HG03280 (cell line): ENCODE measurements around the gene SERAC1.
"Not testable (repeated sequence)": the region's sequence is repeated elsewhere in the genome, so short reads cannot be mapped to it uniquely, and the experiment has no call there.

Experiments
- ATAC-seq: cut with Tn5 transposase; IDR thresholded peaks from one replicate; pipeline ENCODE4 v1.9.1; 2021; ENCODE audit warnings: mild to moderate bottlenecking, moderate library complexity; ENCODE audit not compliant: unreplicated experiment

Gene SERAC1

DNA sequence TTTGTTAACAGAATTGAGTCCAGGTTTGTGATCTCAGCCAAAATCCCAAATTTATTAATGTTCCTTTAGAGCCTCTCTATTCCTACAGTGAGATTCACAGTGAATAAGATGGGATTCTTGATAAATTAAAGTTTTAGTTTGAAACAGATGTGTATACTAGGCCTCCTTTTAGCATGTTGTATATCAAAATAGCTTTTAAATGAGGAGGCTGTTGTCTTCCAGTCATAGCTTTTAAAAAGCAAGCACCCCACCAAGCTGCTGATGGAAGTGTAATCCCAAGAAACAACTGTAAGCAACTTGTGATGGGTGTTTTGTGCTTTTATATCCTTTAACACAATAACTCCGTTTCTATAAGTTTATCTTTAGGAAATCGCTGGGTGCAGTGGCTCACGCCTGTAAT is 7.0 kb upstream of the SERAC1 start:
- ATAC-seq: no peak

DNA sequence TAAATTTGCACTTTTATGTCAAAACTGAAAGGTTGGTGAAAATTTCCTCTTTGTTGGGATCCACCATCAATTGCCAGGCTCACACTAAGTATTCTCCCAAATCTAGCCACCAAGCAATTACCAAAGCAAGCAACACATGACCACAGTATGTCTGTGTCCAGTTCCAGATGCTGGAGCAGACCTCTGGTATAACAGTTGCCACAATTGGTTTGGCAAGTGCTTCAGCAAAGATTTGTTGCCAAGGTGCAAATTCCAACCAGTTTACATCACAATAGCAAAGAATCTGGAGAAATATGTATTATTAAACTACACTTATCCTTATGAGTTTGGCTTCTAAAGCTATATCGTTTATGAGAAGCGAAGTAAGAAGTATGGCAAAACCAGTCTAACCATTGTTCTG is 6.5 kb upstream of the SERAC1 start:
- ATAC-seq: no peak

DNA sequence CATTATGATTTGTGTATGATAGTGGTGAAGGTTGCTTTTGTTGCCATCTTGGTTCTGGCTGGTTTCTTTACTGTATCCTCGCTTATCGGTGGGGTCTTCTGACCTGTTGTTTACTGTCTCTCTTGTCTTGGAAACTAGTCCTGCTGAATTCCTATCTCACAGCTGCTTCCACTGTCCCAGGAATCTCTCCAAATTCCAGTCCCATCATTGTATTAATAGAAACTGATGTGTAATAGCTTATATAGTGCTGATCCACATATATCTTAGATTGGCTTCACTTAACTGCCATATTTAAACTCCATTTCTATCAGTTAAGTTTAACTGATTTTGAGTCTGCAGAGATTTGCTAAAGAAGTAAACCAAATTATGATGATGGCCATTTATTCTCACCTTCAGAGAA is 6.0 kb upstream of the SERAC1 start:
- no peak for ATAC-seq

DNA sequence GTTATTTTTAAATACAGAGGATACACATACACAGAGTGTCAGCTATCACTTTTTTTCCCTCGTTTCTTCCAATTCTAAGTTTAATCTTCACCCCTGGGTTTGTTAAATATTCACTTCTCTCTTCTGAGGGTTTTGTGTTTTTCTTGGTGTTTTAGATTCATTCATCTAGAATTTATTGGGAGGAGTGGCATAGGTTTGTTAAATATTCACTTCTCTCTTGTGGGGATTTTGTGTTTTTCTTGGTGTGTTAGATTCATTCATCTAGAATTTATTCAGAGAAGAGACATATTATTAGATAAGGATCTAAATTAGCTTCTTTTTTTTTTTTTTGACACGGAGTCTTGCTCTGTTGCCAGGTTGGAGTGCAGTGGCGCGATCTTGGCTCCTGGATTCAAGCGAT is 3.9 kb upstream of the SERAC1 start:
- ATAC-seq: no peak

DNA sequence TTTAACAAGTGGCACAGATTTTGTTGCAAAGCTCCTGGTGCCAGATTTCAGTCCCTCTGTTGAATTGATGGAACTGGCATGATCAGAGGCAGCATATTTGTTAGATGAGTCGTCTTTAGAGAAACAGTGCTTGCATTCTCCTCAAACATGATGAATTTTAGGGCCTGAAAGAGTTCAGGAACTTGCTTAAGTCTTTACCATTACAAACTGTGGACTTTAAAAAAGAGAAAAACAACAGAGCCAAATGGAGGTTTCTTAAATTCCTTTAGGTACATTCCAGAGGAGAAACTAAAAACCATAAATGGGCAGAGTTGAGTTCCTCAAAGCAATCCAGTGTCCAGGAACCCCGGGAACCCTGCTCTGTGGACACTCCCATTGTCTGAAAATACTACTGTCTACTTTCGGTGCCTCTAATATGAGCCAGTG is 2.6 kb upstream of the SERAC1 start:
- ATAC-seq: no peak

DNA sequence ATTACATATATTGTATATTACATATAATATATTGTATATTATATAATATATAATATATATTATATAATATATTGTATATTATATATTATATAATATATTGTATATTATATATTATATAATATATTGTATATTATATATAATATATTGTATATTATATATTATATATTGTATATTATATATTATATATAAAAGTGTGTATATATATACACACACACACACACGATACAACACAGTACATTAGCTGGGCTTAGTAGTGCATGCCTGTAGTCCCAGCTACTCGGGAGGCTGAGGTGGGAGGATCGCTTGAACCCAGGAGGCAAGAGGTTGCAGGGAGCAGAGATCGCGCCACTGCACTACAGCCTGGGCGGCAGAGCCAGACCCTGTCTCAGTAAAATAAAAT is 1.6 kb upstream of the SERAC1 start:
- not testable (repeated sequence) for ATAC-seq

DNA sequence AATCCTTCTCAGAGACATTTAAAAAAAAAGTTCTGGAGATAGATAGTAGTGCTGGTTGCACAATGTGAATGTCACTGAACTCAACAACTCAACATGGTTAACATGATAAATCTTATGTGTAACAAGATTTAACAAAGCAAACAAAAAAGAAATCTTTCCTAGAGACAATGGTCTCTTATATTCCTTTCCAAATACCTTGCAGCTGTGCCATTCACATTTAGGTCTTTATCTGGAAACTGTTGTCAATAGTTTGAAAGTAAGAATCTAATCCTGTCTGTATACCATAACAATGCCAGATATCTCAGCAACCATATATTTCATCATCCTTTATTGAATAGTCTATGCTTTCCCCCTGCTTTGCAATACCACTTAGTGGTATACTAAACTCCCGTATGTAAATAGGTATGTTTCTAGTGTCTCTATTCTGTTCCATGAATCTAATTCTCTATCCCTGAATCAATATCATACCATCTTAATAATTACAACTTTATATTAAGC is 2.1 kb downstream of the SERAC1 start:
- no peak for ATAC-seq

DNA sequence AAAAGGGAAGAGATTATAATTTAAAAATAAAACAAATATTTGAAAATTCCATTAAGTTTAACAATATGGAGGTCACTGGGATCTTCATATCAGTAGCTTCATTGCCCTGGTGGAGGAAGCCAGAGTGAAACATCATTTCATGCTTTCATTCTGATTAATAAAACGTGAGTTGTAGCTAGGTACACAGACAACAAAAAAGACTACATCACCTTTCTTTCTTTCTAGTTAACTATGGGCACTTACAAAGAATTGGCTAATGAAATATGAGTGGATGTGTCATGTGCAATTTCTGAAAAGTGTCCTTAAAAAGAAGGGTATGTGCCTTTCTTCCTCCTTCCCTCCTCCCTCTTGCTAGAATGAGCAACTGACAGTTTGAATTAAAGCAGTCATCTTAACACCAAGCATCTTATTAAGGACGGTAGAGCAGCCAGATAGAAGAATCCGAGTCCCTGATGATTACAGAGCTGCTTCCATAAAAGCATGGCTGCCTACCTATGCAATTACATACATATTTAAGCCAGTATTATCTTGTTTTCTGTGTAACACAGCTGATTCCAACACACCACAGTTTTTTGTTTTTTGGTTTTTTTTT is 3.4 kb downstream of the SERAC1 start:
- ATAC-seq: no peak

DNA sequence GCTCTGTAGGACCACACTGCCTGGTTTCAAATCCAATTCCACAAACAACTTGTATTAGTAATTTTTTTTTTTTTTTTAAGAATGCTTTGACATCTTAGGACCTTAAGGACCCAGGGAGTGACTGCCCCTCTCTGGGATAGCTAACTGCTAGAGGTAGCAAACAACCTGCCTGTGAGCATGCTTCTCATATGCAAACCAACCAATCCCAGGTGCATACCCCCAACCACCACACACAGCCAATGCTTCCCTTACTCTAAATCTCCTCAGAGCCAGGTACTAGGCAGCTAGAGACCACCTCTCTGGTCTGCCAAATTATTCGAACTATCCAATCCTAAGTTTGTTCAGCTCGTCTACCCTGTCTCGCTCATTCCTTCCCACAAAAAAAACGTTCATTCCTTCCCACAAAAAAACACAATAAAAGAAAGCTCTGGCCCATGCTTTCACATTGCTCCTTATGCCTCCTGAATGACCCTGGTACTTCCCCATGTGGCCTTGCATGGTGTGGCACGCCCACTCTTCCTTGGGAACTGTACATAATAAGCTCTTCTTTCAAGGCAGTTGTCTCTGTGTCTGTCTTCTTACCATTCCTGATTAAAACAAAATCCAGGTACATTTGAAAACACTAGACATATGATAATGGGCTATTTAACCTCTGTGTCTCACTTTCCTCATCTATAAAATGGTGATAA is 6.4 kb downstream of the SERAC1 start:
- no peak for ATAC-seq

DNA sequence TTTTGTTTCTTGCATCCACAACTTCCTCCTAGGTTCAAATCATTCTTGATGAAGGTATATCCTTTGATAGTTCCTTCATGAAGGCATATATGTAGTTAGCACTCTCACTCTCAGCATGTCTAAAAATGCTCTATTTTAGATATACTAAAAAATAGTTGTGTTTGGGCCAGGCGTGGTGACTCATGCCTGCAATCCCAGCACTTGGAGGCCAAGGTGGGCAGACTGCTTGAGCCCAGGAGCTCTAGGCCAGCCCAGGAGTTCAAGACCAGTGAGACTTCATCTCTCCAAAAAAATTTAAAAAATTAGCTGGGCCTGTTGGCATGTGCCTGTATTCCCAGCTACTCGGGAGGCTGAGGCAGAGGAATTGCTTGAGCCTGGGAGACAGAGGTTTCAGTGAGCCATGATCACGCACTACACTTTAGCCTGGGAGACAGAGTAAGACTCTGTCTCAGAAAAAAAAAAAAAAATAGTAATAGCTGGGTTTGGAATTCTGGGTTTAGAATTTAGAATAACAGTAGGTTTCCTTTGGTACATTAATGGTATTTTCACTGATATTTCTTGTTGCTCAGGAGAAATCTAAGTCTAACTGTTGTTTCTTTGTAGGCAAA is 7.0 kb downstream of the SERAC1 start:
- no peak for ATAC-seq

DNA sequence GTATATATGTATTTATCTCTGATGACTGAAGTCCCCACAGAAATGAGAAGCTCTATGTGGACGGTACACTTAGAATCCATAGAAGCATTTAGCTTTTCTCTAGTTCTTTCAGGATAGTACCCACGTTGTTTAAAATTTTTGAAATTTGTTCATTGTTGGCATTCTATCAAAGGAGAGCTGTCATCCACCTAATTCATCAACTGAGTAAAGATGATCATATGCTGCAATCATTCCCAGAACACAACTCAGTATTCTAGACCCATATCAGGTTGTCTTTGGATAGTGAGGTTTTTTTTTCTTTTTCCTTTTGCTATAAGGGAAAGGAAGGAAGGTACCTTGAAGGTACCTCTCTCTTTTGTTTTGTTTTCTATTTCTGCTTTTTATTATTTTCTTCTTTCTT is 9.3 kb downstream of the SERAC1 start:
- ATAC-seq: no peak

DNA sequence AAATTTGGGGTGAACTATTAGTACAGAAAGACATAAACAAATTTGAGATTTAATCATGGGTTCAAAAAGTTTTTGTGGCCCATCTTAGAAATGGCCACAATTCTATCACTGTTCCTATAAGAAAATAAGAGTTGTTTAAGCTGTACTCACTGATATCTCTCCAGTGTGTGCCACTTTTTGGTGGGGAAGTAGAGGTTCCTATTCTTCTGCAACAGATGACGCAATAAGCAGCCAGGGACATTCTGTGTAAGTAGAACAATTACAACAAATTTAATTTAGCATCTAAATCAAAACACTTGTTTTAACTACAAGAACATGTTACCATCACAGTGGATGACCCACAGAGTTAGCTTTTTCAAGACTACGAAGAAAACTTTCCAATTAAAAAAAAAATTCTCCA is 9.9 kb downstream of the SERAC1 start:
- no peak for ATAC-seq

DNA sequence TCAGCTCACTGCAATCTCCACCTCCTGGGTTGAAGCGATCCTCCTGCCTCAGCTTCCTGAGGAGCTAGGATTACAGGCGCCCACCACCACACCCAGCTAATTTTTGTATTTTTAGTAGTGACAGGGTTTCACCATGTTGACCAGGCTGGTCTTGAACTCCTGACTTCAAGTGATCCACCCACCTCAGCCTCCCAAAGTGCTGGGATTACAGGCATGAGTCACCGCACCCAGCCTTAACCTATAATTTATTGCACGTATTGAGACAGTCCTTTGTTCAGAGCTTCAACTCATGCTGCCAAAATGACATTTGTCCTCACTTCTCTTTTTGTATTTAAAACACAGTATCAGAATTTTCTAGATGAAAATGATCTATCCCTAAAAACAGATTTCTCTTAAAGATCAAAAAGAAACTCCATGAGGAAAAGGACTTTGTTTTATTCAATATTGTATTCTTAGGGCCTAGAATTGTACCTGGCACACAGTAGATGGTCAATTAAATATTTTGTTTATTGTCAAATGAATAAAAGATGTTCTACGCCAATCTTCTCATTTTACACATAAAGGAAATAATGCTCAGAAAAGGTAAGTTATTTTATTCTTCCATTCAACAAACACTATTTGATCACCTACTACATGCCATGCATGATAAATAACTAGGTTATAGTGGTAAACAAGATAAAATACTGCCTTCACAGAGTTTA is 10.8 kb downstream of the SERAC1 start:
- ATAC-seq: no peak

DNA sequence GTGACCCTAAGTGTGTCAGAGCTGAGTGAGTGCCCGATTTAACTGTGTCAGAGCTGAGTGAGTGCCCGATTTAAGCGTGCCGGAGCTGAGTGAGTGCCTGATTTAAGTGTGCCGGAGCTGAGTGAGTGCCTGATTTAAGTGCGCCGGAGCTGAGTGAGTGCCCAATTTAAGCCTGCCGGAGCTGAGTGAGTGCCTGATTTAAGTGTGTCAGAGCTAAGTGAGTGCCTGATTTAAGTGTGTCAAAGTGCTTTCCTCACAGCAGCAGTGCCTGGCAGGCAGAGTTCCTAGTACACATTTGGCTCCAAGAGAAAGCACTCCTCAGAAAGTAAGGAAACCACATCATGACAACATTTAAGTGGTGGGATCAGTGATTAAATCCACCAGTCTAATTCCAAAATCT is 13.2 kb downstream of the SERAC1 start:
- ATAC-seq: no peak

DNA sequence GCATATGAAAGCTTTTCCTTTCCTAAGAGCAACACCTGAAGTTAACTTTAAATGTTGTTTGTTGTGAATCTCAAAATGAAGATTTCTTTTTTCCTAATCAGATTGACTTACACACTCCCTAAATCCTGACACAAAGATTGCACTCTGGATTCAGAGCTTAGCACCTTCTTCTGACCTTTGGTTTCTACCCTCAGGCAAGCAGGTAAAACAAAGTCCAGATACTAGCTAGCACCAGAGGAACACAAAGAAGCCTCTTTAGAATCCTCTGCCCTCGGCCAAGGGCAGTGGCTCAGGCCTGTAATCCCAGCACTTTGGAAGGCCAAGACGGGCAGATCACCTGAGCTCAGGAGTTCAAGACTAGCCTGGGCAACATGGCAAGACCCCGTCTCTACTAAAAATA is 14.5 kb downstream of the SERAC1 start:
- ATAC-seq: no peak

DNA sequence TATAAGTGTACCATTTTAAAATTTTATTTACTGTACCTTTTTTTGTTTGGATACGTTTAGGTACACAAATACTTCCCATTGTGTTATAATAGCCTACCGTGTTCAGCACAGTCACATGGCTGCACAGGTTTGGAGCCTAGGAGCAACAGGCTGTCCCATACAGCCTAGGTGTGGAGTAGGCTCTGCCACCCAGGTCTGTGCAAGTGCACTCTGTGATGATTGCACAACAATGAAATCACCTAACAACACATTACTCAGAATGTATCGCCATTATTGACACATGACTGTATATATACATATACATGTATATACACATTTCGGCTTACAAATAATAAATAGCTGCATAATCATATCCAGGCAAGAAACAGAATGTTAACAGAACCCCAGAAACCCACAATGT is 15.4 kb downstream of the SERAC1 start:
- ATAC-seq: no peak

DNA sequence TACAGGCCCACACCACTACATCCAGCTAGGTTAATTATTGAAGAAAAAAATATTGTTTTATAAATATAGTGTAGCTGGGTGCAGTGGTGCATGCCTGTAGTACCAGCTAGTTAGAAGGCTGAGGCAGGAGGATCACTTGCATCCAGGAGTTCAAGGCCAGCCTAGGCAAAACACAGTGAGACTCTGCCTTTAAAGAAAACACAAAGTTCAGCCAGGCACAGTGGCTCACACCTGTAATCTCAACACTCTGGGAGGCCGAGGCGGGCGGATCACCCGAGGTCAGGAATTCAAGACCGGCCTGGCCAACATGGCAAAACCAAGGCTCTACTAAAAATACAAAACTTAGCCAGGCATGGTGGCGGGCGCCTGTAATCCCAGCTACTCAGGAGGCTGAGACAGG is 16.0 kb downstream of the SERAC1 start:
- ATAC-seq: not testable (repeated sequence)

DNA sequence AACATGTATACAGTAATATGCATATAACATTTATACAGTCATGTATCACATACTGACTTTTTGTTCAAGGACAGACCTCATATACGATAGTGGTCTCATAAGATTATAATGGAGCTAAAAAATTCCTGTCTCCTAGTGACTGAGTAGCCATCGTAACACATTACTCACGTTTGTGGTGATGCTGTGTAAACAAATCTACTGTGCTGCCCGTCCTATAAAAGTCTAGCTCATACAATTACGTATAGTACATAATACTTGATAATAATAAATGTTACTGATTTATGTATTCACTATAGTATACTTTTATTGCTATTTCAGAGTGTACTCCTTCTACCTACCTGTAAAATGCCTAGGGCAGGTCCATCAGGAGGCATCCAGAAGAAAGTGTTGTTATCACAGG is 17.4 kb downstream of the SERAC1 start:
- no peak for ATAC-seq

DNA sequence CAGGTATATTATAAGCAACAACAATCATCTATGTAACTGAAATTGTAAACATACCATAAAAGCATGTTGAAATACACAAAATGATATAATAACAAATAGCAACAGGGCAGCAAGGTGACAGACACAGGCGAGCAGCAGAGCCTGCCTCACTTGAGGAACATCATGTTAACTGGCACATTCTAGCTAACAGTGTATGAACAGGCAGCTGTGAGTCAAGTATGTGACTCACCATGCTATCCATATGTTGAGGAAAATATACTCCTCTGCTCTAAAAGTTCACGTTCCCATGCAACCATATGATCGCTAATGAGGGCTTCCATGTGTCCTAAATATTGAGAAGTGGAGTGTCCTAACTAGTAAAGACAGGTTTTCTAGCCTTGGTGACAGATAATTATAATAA is 18.4 kb downstream of the SERAC1 start:
- ATAC-seq: no peak

DNA sequence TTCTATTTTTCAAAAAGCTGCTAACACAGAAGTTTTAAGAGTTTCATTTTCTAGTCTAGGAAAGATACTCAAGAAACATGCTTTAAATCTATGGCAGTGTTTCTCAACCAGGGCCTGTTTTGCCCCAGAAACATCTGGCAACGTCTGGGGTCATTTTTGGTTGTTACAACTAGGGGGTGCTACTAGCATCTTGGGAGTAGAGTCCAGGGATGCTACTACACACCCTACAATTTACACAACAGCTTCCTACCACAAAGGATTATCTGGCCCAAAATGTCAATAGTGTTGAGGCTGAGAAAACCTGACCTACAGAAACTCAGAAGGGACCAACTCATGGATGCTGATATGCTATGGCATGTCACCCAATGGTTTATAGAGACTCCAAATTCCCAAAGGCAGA is 24.4 kb downstream of the SERAC1 start:
- ATAC-seq: no peak

DNA sequence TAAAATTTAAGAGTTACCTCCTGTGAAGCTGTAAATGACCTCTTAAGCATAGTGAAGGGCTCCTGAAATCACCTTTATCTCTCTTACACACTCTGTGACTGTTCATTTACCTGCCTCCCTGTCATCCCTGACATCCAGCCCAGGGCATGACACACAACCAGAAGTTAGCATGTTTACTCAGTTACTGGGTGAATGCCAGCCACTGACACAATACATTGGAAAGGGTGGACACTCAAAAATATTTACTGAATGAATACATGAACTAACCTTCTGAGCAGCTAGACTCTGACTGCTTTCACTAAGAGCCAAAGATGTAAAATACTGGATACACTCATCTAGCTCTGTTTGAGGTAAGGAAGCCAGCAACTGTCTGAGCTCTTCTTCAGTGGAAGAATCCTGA is 25.3 kb downstream of the SERAC1 start:
- ATAC-seq: no peak

DNA sequence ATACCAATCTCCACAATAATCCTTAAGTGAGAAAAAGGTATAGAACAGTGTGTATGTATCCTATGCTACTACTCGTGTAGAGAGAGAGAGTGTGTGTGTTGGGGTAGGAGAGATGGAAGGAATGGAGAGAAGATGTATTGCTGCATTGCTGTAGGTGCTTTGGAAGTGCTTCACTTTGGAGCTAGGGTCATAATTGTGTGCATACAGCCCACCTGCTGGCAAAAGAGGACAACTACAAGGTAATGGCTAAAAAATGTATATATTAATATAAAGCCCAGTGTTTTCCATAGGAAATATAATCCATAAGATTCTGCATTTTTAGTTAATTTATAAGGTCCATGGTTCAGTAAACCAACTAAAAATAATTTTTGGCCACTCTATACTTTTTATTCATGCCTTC is 36.1 kb downstream of the SERAC1 start:
- ATAC-seq: no peak
